TTC549 (cell line): Measurements from ENCODE around the gene ISYNA1.

Source experiments
- FAIRE-seq: peaks from 2 replicates; lab custom pipeline; 2012; peaks lifted over from hg19 to GRCh38; lab: Jason Lieb, UNC

ISYNA1 gene

GRCh38 chr19:18431351-18432197, 6.4 kb downstream of the ISYNA1 start:
- no peak for FAIRE-seq

DNA sequence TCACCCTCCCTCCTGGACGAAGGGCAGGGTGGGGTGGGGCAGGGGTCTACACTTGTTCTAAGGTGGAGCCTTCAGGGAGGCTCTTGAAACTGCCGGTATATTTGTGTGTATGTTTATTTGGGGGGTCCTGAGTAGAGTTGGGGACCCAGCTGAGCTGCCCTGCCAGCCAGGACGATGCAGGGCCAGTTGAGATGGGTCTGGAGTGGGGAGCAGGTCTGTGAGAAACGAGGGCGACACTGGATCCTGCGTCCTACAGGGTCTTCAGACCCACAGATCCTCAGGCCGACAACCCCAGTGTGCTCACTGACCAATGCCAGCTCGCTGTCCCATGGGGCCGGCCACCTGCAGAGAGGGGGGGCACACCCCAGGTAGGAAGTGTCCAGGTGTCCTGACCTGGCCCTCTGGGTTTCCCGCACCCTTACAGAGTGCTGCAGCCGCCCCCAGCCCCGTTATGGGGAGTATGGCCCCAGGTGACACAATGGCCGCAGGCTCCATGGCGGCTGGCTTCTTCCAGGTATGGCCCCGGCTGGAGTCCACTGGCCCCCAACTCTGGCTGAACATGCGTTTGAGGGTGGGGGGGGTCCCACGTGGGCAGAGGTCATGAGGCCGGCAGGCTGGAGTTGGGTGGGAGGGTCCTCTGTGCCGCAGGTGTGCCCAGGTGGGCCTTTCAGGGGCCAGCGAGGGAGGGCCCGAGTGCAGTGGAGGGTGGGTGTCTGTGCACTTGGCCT, 7.4 kb downstream of the ISYNA1 start:
- FAIRE-seq: no peak

- FAIRE-seq: no peak
Observed at GRCh38 chr19:18429717-18430416, 8.1 kb downstream of the ISYNA1 start.

GRCh38 chr19:18428787-18429674, 8.9 kb downstream of the ISYNA1 start:
- no peak for FAIRE-seq

- no peak for FAIRE-seq
Observed at GRCh38 chr19:18428173-18428786, 9.7 kb downstream of the ISYNA1 start.

DNA sequence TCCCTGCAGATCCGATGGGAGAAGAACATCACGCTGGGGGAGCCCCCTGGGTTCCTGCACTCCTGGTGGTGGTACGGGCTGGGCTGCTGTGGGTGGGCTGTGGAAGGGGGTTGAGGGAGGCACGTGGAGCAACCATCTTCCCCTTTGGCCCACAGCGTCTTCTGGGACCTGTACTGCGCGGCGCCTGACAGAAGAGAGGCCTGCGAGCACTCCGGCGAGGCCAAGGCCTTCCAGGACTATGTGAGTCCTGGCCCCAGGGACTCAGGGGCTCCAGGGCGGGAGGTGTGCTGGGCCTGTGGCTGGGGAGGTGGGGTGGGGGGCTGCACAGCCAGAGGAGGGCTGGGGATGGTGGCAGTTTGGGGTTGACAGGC, 10.2 kb downstream of the ISYNA1 start:
- FAIRE-seq: no peak

- no peak for FAIRE-seq
Observed at GRCh38 chr19:18427080-18427742, 10.7 kb downstream of the ISYNA1 start.

DNA sequence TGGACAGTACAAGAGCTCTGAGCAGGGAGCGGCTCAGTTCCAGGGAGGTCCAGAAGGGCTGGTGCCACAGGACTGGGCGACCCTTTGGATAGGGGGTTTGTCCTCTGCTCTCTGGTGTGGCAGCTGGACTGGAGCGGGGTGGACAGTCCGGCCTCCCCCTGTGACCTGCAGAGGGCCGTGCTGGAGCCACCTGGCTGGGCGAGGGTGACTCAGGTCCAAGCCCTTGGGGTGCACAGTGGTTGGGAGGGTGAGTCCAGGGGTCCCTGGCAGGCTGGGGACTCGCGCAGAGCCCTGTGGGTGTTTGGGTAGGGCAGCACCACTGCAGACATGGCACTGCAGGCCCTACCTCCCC, 11.5 kb downstream of the ISYNA1 start:
- no peak for FAIRE-seq

- FAIRE-seq: no peak
Observed at GRCh38 chr19:18425515-18426415, 12.2 kb downstream of the ISYNA1 start.

DNA sequence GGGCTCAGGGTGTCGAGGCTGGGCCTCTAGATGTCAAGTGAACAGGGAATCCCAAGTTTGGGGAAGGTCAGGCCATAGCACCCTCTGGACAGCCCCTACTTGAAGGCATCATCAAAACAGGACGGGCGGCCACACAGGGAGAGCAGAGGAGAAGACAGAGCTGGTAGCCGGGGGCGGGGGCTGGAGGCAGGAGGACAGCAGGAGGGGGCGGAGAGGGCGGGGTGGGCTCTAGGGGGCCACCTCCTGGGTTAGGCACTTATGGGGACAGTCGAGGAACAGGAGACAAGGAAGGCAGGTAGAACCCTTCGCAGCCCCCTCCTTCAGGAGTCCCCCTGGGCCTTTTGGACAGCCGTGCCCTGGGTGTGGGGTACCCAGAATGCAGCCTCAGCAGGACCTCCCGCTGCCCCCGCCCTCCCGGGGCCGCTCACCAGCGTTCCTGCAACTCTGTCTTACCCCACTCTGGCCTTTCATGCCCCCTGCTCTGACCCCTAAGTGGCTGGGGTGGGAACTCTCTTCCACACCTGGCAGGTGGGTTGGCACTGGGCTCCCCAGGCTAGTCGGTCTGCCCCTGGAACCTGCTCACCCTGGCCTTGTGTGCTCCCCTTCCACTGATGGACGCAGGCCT, 12.9 kb downstream of the ISYNA1 start:
- no peak for FAIRE-seq

DNA sequence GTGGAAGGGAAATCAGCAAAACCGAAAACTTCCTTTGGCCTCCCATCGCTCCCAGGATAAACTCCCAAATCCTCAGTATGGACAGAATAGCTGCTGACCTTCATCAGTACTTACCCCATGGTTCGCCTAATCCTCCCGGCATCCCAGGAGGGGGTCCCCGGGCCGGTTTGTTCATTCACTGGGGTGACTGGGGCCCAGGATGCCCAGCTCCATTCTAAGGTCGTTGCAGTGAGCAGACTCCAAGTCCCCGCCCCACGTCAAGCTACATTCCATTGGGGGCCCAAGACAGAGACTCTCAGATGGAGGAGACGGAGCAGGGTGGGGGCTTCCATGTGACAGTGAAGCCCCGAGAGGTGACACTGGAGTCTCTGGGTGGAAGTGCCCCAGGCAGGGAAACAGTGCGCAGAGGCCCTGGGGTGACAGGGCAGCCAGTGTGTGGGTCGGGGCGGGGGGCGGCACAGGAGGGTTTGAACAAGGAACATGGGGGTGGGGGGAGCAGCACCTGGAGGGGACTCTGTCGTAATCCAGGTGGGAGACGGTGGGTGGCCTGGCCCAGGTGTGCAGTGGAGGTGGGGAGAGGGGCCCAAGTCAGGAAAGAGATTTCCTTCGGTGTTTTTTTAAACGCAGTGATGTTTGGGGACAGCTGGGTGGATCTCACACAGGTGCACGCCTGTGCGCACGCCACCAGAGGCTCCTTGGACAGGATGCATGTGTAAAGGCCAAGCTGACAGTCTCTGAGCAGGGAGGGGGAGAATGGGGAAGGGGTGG, 13.6 kb downstream of the ISYNA1 start:
- no peak for FAIRE-seq

DNA sequence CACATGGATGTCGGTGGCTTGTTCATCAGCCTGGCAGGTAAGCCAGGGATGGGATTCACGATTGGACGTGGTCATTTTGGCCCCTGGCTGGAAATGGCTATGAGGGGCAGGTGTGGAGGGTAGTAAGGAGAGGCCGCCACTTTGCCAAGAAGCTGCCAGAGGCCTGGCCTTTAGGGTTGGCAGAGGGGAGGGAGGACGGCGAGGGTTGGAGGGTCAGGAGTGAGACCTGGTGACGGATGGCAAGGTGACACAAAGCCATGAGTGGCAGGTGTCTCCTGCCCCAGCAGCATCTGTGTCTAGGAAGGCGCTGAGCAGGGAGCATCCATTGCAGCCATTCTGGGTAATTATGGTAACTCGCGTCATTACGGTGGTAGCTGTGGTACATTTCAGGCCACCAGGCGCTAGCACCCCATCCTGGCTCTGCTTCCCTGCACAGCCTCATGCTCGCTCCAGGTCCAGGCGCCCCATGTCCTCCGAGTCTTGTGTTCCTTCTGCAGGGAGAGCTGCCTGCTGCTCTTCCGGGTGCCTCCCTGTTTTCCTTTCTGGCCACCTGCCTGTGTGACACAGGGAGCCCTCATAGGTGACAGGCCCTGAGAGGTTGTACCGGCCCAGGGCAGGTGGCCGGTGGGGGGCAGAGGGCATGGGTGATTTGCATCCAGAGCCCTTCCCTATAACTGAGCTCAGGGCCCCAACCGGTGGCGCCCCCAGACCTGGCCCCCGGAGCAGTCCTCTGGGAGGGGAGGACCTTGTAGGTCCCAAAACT, 14.5 kb downstream of the ISYNA1 start:
- FAIRE-seq: no peak

- FAIRE-seq: no peak
Observed at GRCh38 chr19:18422530-18423191, 15.3 kb downstream of the ISYNA1 start.

- FAIRE-seq: no peak
Observed at GRCh38 chr19:18421371-18421959, 16.5 kb downstream of the ISYNA1 start.

DNA sequence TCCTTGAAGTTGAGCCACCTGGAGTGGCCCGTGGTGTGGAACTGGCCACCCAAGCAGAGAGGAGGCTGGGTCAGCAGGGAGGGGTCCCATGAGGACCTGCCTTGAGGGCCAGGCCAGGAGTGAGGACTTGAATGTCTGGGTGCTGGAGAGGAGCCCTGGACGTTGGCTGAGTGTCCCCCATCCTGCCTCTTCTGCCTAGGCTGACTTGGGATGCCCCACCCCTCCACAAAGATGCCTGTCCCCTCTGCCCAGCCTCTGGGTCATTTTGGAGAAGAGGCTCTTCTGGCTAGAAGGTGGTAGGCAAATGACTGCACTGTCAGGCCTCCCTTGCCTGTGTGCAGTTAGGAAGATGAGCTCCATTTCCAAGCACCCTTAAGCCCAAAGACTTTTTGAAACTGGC, 17.0 kb downstream of the ISYNA1 start:
- no peak for FAIRE-seq

- FAIRE-seq: no peak
Observed at GRCh38 chr19:18419699-18420460, 18.1 kb downstream of the ISYNA1 start.
